Peyer's patch (tissue), 4 donors: ENCODE data around the gene PPFIA1.

Experiments used
- POLR2A ChIP-seq, 2 donors: fragments of 450-650 bp; IDR thresholded peaks; one replicate each; pipeline ENCODE4 v1.5.1; 2017; ENCODE audit warnings: antibody characterized with exemption in 2 of 2, mild to moderate bottlenecking in 2 of 2, moderate library complexity in 2 of 2
- TF ChIP-seq, protein P1 (sequence below), 6 experiments: fragments of 450-650 bp in 4 of 6; fragments of 200-600 bp in 2 of 6; sonication (generic) in 1 of 6; IDR thresholded peaks; one replicate each; pipeline ENCODE4 v1.5.1; 2017 to 2019; ENCODE audit warnings: antibody characterized with exemption in 6 of 6, mild to moderate bottlenecking in 3 of 6, moderate library complexity in 1 of 6

GRCh38 chr11:70368961-70369360 lies 98.5 kb downstream of the PPFIA1 start:
- no peak for TF ChIP-seq POLR2A (IDR thresholded peaks at IDR 0.05)
- TF ChIP-seq, protein P1, sequence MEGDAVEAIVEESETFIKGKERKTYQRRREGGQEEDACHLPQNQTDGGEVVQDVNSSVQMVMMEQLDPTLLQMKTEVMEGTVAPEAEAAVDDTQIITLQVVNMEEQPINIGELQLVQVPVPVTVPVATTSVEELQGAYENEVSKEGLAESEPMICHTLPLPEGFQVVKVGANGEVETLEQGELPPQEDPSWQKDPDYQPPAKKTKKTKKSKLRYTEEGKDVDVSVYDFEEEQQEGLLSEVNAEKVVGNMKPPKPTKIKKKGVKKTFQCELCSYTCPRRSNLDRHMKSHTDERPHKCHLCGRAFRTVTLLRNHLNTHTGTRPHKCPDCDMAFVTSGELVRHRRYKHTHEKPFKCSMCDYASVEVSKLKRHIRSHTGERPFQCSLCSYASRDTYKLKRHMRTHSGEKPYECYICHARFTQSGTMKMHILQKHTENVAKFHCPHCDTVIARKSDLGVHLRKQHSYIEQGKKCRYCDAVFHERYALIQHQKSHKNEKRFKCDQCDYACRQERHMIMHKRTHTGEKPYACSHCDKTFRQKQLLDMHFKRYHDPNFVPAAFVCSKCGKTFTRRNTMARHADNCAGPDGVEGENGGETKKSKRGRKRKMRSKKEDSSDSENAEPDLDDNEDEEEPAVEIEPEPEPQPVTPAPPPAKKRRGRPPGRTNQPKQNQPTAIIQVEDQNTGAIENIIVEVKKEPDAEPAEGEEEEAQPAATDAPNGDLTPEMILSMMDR (IDR thresholded peaks at IDR 0.05), result no peak
